HepG2 (cell line): ENCODE data around the gene RAC3. TPM values are rescaled to one million over a fixed set of nuclear protein-coding genes. Genes with fewer than 3 reads are reported as not detected.
A peak's percentile ranks its signal among the peaks of the same experiment; 100 is the strongest.

Source experiments
- CBX5 ChIP-seq: sonication (generic); formaldehyde crosslinking; IDR thresholded peaks from 2 replicates; pipeline ENCODE4 v1.4.0; 2020; ENCODE audit warnings: missing genetic modification reagents, borderline replicate concordance
- ETV5 ChIP-seq: IDR thresholded peaks from 2 replicates; pipeline ENCODE4 v1.6.1; 2018; ENCODE audit warnings: missing biosample characterization, missing genetic modification reagents, inconsistent platforms, borderline replicate concordance
- EZH2 ChIP-seq: conservative IDR thresholded peaks from 2 replicates; pipeline ENCODE4 v1.6.1; 2012; ENCODE audit warnings: mild to moderate bottlenecking, low read depth, low read length, moderate library complexity
- FOXM1 ChIP-seq: sonication (generic); formaldehyde crosslinking; IDR thresholded peaks from 2 replicates; pipeline ENCODE4 v1.5.0; 2020; ENCODE audit warnings: missing genetic modification reagents
- HNRNPL ChIP-seq: fragments of 200-400 bp; formaldehyde crosslinking; IDR thresholded peaks from 2 replicates; pipeline ENCODE4 v1.6.1; 2017; ENCODE audit warnings: mild to moderate bottlenecking, low read depth, low read length
- IRF2 ChIP-seq: IDR thresholded peaks from 2 replicates; pipeline ENCODE4 v1.6.1; 2018; ENCODE audit warnings: missing genetic modification reagents, missing compliant biosample characterization
- MBD4 ChIP-seq: IDR thresholded peaks from 2 replicates; pipeline ENCODE4 v1.6.1; 2012; ENCODE audit warnings: low read length, inconsistent platforms, borderline replicate concordance
- MTA1 ChIP-seq: sonication (generic); formaldehyde crosslinking; IDR thresholded peaks from 2 replicates; pipeline ENCODE4 v1.4.0; 2020; ENCODE audit warnings: missing genetic modification reagents, mild to moderate bottlenecking, borderline replicate concordance
- NR2F2 ChIP-seq: IDR thresholded peaks from 2 replicates; pipeline ENCODE4 v1.6.1; 2012; ENCODE audit warnings: low read depth, inconsistent platforms, borderline replicate concordance
- REXO4 ChIP-seq: sonication (generic); formaldehyde crosslinking; IDR thresholded peaks from 2 replicates; pipeline ENCODE4 v1.8.0; 2022; ENCODE audit warnings: missing genetic modification reagents, mild to moderate bottlenecking, borderline replicate concordance
- SOX6 ChIP-seq, 2 experiments: fragments of 450-650 bp in 1 of 2; sonication (generic) in 1 of 2; formaldehyde crosslinking in 1 of 2; IDR thresholded peaks; 2 replicates each; pipeline versions ENCODE4 v1.4.0 to v1.6.1; 2017 to 2020; ENCODE audit warnings: antibody characterized with exemption in 1 of 2, mild to moderate bottlenecking in 1 of 2, missing genetic modification reagents in 1 of 2
- TSC22D2 ChIP-seq: sonication (generic); formaldehyde crosslinking; IDR thresholded peaks from 2 replicates; pipeline ENCODE4 v1.5.1; 2020; ENCODE audit warnings: missing genetic modification reagents, mild to moderate bottlenecking, borderline replicate concordance
- ZFP41 ChIP-seq: sonication (generic); formaldehyde crosslinking; IDR thresholded peaks from 2 replicates; pipeline ENCODE4 v1.4.0; 2020; ENCODE audit warnings: mild to moderate bottlenecking, missing genetic modification reagents, borderline replicate concordance
- ZMYM4 ChIP-seq: sonication (generic); formaldehyde crosslinking; IDR thresholded peaks from 2 replicates; pipeline ENCODE4 v1.8.1; 2023; ENCODE audit warnings: mild to moderate bottlenecking, missing genetic modification reagents
- ZNF775 ChIP-seq: sonication (generic); formaldehyde crosslinking; IDR thresholded peaks from 2 replicates; pipeline ENCODE4 v1.4.0; 2020; ENCODE audit warnings: missing genetic modification reagents, mild to moderate bottlenecking, moderate library complexity, borderline replicate concordance
- ZNF788 ChIP-seq: sonication (generic); formaldehyde crosslinking; IDR thresholded peaks from 2 replicates; pipeline ENCODE4 v1.5.0; 2020; ENCODE audit warnings: mild to moderate bottlenecking, missing genetic modification reagents, borderline replicate concordance
- ZSCAN12 ChIP-seq: sonication (generic); formaldehyde crosslinking; IDR thresholded peaks from 2 replicates; pipeline ENCODE4 v1.9.0; 2021; ENCODE audit warnings: mild to moderate bottlenecking, missing genetic modification reagents
- polyA plus RNA-seq, 8 experiments: library from polyadenylated mRNA; depleted of rRNA in 3 of 8; stranded (reverse) in 7 of 8; unstranded in 1 of 8; fragments of >200 nt; fragmentation: Illumina TruSeq in 4 of 8; extraction: Trizol in 4 of 8; gene quantifications; 2 replicates each; pipeline versions ENCODE4 v1.2.1 to v1.2.3, GENCODE V29; 2011 to 2016; ENCODE audit warnings: low read depth in 4 of 8, missing spikeins in 1 of 8, mixed read lengths in 1 of 8; ENCODE audit not compliant: insufficient read depth in 1 of 8
- total RNA-seq, 5 experiments: library from RNA; depleted of rRNA; stranded (reverse); fragments of >200 nt; fragmentation: Illumina TruSeq; extraction: Trizol; gene quantifications; 2 replicates each; pipeline ENCODE4 v1.2.3, GENCODE V29; 2016; ENCODE audit warnings: low read depth in 1 of 5
- TF ChIP-seq, protein P1 (sequence below): sonication (generic); formaldehyde crosslinking; IDR thresholded peaks from 2 replicates; pipeline ENCODE4 v1.8.0; 2022; ENCODE audit warnings: mild to moderate bottlenecking, missing genetic modification reagents; ENCODE audit not compliant: insufficient replicate concordance
- TF ChIP-seq, protein P2 (sequence below): sonication (generic); formaldehyde crosslinking; IDR thresholded peaks from 2 replicates; pipeline ENCODE4 v1.4.0; 2020; ENCODE audit warnings: missing genetic modification reagents
- TF ChIP-seq, protein P3 (sequence below): sonication (generic); formaldehyde crosslinking; IDR thresholded peaks from 2 replicates; pipeline ENCODE4 v1.4.0; 2020; ENCODE audit warnings: low read depth, mild to moderate bottlenecking, missing genetic modification reagents
- TF ChIP-seq, protein P4 (sequence below): IDR thresholded peaks from 2 replicates; pipeline ENCODE4 v1.6.1; 2016; ENCODE audit warnings: mild to moderate bottlenecking
- TF ChIP-seq, protein P5 (sequence below): IDR thresholded peaks from 2 replicates; pipeline ENCODE4 v1.6.1; 2016; ENCODE audit warnings: missing genetic modification reagents, missing compliant biosample characterization

RAC3 gene
- total and polyA plus RNA-seq, 2 of the 13 experiments (the other 11 are each of a cell fraction or from before 2014, with no cell fraction given): 10.5 to 21.3 TPM

DNA sequence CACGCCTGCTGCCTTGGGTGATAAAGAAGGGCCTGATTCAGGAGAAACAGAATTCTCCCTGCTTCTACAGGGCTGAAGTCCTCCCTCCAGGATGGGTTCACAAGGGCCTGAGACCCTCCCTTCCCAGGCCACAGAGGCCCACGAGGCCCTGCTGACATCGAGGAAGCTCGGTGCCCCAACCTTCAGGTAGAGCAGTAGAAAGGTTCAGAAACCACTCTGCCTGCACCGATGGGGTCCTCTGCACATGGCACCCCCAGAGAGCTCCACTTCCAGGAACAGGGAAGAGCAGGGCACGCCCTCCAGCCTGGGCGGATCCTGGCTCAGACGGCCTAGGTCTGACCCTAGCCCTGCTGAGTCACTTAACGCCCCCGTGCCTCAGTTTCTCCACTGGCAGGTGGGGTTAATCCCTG lies 9.6 kb upstream of the RAC3 start (continued):
- TF ChIP-seq REXO4 (CRISPR knock-in tag): no peak
- no peak for TF ChIP-seq ZFP41
- TF ChIP-seq MBD4: no peak
- TF ChIP-seq CBX5: 0 out of 2 replicates have a peak, but pooled peaks have one; percentile 9
- TF ChIP-seq ETV5 (CRISPR knock-in tag): no peak
- no peak for TF ChIP-seq SOX6 (IDR thresholded peaks at IDR 0.05)
- no peak for TF ChIP-seq SOX6 (CRISPR knock-in tag; IDR thresholded peaks at IDR 0.05)
- no peak for TF ChIP-seq TSC22D2 (CRISPR knock-in tag)
- TF ChIP-seq, protein P1, sequence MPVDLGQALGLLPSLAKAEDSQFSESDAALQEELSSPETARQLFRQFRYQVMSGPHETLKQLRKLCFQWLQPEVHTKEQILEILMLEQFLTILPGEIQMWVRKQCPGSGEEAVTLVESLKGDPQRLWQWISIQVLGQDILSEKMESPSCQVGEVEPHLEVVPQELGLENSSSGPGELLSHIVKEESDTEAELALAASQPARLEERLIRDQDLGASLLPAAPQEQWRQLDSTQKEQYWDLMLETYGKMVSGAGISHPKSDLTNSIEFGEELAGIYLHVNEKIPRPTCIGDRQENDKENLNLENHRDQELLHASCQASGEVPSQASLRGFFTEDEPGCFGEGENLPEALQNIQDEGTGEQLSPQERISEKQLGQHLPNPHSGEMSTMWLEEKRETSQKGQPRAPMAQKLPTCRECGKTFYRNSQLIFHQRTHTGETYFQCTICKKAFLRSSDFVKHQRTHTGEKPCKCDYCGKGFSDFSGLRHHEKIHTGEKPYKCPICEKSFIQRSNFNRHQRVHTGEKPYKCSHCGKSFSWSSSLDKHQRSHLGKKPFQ (CRISPR knock-in tag): no peak
- no peak for TF ChIP-seq ZSCAN12
- TF ChIP-seq, protein P2, sequence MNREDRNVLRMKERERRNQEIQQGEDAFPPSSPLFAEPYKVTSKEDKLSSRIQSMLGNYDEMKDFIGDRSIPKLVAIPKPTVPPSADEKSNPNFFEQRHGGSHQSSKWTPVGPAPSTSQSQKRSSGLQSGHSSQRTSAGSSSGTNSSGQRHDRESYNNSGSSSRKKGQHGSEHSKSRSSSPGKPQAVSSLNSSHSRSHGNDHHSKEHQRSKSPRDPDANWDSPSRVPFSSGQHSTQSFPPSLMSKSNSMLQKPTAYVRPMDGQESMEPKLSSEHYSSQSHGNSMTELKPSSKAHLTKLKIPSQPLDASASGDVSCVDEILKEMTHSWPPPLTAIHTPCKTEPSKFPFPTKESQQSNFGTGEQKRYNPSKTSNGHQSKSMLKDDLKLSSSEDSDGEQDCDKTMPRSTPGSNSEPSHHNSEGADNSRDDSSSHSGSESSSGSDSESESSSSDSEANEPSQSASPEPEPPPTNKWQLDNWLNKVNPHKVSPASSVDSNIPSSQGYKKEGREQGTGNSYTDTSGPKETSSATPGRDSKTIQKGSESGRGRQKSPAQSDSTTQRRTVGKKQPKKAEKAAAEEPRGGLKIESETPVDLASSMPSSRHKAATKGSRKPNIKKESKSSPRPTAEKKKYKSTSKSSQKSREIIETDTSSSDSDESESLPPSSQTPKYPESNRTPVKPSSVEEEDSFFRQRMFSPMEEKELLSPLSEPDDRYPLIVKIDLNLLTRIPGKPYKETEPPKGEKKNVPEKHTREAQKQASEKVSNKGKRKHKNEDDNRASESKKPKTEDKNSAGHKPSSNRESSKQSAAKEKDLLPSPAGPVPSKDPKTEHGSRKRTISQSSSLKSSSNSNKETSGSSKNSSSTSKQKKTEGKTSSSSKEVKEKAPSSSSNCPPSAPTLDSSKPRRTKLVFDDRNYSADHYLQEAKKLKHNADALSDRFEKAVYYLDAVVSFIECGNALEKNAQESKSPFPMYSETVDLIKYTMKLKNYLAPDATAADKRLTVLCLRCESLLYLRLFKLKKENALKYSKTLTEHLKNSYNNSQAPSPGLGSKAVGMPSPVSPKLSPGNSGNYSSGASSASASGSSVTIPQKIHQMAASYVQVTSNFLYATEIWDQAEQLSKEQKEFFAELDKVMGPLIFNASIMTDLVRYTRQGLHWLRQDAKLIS (CRISPR knock-in tag): peak; percentile 63; the same call in 1 of the 2 replicates
- TF ChIP-seq FOXM1 (CRISPR knock-in tag): no peak
- no peak for TF ChIP-seq MTA1
- TF ChIP-seq ZNF775 (CRISPR knock-in tag): no peak
- no peak for TF ChIP-seq HNRNPL
- no peak for TF ChIP-seq IRF2 (CRISPR knock-in tag)
- TF ChIP-seq, protein P3, sequence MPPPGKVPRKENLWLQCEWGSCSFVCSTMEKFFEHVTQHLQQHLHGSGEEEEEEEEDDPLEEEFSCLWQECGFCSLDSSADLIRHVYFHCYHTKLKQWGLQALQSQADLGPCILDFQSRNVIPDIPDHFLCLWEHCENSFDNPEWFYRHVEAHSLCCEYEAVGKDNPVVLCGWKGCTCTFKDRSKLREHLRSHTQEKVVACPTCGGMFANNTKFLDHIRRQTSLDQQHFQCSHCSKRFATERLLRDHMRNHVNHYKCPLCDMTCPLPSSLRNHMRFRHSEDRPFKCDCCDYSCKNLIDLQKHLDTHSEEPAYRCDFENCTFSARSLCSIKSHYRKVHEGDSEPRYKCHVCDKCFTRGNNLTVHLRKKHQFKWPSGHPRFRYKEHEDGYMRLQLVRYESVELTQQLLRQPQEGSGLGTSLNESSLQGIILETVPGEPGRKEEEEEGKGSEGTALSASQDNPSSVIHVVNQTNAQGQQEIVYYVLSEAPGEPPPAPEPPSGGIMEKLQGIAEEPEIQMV (CRISPR knock-in tag): no peak
- no peak; the same call in 1 of the 2 replicates for TF ChIP-seq ZMYM4
- no peak for TF ChIP-seq ZNF788 (CRISPR knock-in tag)
- TF ChIP-seq EZH2: no peak
- TF ChIP-seq, protein P4, sequence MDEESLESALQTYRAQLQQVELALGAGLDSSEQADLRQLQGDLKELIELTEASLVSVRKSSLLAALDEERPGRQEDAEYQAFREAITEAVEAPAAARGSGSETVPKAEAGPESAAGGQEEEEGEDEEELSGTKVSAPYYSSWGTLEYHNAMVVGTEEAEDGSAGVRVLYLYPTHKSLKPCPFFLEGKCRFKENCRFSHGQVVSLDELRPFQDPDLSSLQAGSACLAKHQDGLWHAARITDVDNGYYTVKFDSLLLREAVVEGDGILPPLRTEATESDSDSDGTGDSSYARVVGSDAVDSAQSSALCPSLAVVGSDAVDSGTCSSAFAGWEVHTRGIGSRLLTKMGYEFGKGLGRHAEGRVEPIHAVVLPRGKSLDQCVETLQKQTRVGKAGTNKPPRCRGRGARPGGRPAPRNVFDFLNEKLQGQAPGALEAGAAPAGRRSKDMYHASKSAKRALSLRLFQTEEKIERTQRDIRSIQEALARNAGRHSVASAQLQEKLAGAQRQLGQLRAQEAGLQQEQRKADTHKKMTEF (CRISPR knock-in tag): no peak
- TF ChIP-seq, protein P5, sequence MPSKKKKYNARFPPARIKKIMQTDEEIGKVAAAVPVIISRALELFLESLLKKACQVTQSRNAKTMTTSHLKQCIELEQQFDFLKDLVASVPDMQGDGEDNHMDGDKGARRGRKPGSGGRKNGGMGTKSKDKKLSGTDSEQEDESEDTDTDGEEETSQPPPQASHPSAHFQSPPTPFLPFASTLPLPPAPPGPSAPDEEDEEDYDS (CRISPR knock-in tag): no peak
- 0 out of 2 replicates have a peak, but pooled peaks have one; percentile 26 for TF ChIP-seq NR2F2
